GM18858 (cell line): Measurements from ENCODE around the gene RHBDL1.

Experiments
- ATAC-seq: cut with Tn5 transposase; IDR thresholded peaks from one replicate; pipeline ENCODE4 v1.9.1; 2021; ENCODE audit not compliant: unreplicated experiment

The RHBDL1 gene

GRCh38 chr16:674968-675883 lies at the start of gene RHBDL1:
TSS of gene RHBDL1 (plus strand) at chr16:675671. CDS start at chr16:675791, 120 bp downstream.
- ATAC-seq = no peak

GRCh38 chr16:625977-626765 lies 49.3 kb upstream of the RHBDL1 start:
- ATAC-seq = no peak

GRCh38 chr16:626787-627453 lies 48.6 kb upstream of the RHBDL1 start:
- ATAC-seq = no peak

GRCh38 chr16:627454-628239 lies 47.8 kb upstream of the RHBDL1 start:
- no peak for ATAC-seq

GRCh38 chr16:628321-629061 lies 47.0 kb upstream of the RHBDL1 start:
- no peak for ATAC-seq

- ATAC-seq = no peak
These were observed 46.2 kb upstream of the RHBDL1 start for GRCh38 chr16:629185-629832.

- ATAC-seq = no peak
These were observed 45.6 kb upstream of the RHBDL1 start for GRCh38 chr16:629833-630248.

- no peak for ATAC-seq
These were observed 45.1 kb upstream of the RHBDL1 start for GRCh38 chr16:630249-630814.

GRCh38 chr16:630815-631405 lies 44.6 kb upstream of the RHBDL1 start, which contains the start of gene WFIKKN1:
TSS of gene WFIKKN1 (plus strand) at chr16:630985. CDS start at chr16:631254, 269 bp downstream.
- ATAC-seq = no peak

GRCh38 chr16:631808-632358 lies 43.6 kb upstream of the RHBDL1 start:
- no peak for ATAC-seq

- ATAC-seq = no peak
These were observed 42.8 kb upstream of the RHBDL1 start for GRCh38 chr16:632486-633335.

- no peak for ATAC-seq
These were observed 42.0 kb upstream of the RHBDL1 start for GRCh38 chr16:633336-634050.

- ATAC-seq = no peak
These were observed 41.3 kb upstream of the RHBDL1 start for GRCh38 chr16:634051-634670.

- no peak for ATAC-seq
These were observed 40.5 kb upstream of the RHBDL1 start for GRCh38 chr16:634996-635395.

- ATAC-seq = no peak
These were observed 39.8 kb upstream of the RHBDL1 start for GRCh38 chr16:635573-636205.
